ENCODE results near the gene TAMM41. TPM values are rescaled to one million over a fixed set of nuclear protein-coding genes. Genes with fewer than 3 reads are reported as not detected.

Gene TAMM41
- total RNA-seq, 1 experiment from 2014 or later = 24.3 TPM

- Histone ChIP-seq H2BK120ac (ENCODE audit: low read depth, low read length, poor library complexity, severe bottlenecking) (no peak overlapping the region), H3K4ac (ENCODE audit: low read depth, low read length) (no peak overlapping the region), H2AK5ac (ENCODE audit: insufficient read length, low read length) (no peak overlapping the region), H3K9ac (ENCODE audit: extremely low read depth, insufficient read length, low read length) (no peak overlapping the region), H2AFZ (ENCODE audit: low read length) (no peak overlapping the region), H4K20me1 (ENCODE audit: control insufficient read depth, insufficient read depth, insufficient read length) (no peaks in the 10 kb centered on the region), H2BK12ac (ENCODE audit: insufficient read length, low read depth, low read length) (no peak overlapping the region), H3K23me2 (ENCODE audit: insufficient read length, low read depth, low read length, poor library complexity, severe bottlenecking) (peaks cover 11% of the 10 kb centered on the region), H4K91ac (ENCODE audit: insufficient read length, low read depth, low read length) (no peak overlapping the region), H3K4me2 (ENCODE audit: insufficient read depth, insufficient read length, low read length) (no peak overlapping the region), H3K14ac (ENCODE audit: insufficient read depth, low read length) (no peak overlapping the region), H3K9me3 (ENCODE audit: control insufficient read depth, low read depth, low read length) (peaks cover 9% of the 10 kb centered on the region), H3K4me1 (ENCODE audit: insufficient read depth, low read length) (no peaks in the 10 kb centered on the region), H2BK15ac (ENCODE audit: low read depth, low read length) (no peak overlapping the region), H3K27ac (ENCODE audit: insufficient read length, low read depth, low read length) (no peak overlapping the region), H3K79me2 (ENCODE audit: insufficient read depth, low read length) (no peaks in the 10 kb centered on the region), H4K5ac (ENCODE audit: insufficient read length, low read depth, low read length) (no peak overlapping the region), H3K23ac (ENCODE audit: insufficient read length, low read depth, low read length) (no peak overlapping the region), H2BK20ac (ENCODE audit: low read depth, low read length, poor library complexity, severe bottlenecking) (no peak overlapping the region), H4K8ac (replicated peaks; ENCODE audit: insufficient read length, low read depth, low read length) (no peak overlapping the region), H3K27me3 (ENCODE audit: insufficient read depth, low read length) (no peaks in the 10 kb centered on the region; the same call in 1 of the 2 replicates), H3K56ac (ENCODE audit: insufficient read length, low read depth, low read length) (no peak overlapping the region), H2BK5ac (ENCODE audit: insufficient read length, low read length) (no peak overlapping the region), H3K79me1 (ENCODE audit: insufficient read depth, low read depth, low read length, poor library complexity, severe bottlenecking) (no peaks in the 10 kb centered on the region), H3K18ac (ENCODE audit: insufficient read length, low read depth, low read length) (no peak overlapping the region), H3T11ph (ENCODE audit: low read length) (no peak overlapping the region)
- Mint-ChIP-seq H3K4me1 (peaks cover 20 to 21% of the 10 kb centered on the region in 2 experiments), H3K27me3 (ENCODE audit: low read depth) (peaks cover 19% of the 10 kb centered on the region), H3K27ac (peak overlapping the region in 1 of 3 experiments; percentile 24; a peak in 1 of 7 replicates), H3K9me3 (peaks cover 7% of the 10 kb centered on the region in 2 experiments; a peak in 4 of 5 replicates), H3K4me3 (peak overlapping the region; percentile 18 to 100), H3K36me3 (ENCODE audit: insufficient read depth in 1 of 3, low read depth in 3 of 3) (peaks cover 21 to 44% (median 36%) of the 10 kb centered on the region in 3 experiments)
- WGBS (ENCODE audit: extremely low coverage, insufficient read length, low lambda C conversion rate) = no CpG with 5 or more reads among the region's 5 CpGs
- TF ChIP-seq CTCF (conservative IDR thresholded peaks at IDR 0.05) = no peak
- no peak for DNase-seq
Measured at GRCh38 chr3:11844891-11845290, 1.8 kb downstream of the TAMM41 start.
